ENCODE data around the gene LRRC26.
"Not testable (repeated sequence)": the region's sequence is repeated elsewhere in the genome, so short reads cannot be mapped to it uniquely, and the experiment has no call there.

Gene LRRC26

GRCh38 chr9:137130176-137130755, 39.6 kb downstream of the LRRC26 start:
- no peak for DNase-seq

- DNase-seq, result peak; percentile 94
These were observed 40.2 kb downstream of the LRRC26 start for GRCh38 chr9:137129456-137130175.

GRCh38 chr9:137128862-137129455, 40.9 kb downstream of the LRRC26 start:
- DNase-seq, result no peak

- peak; percentile 55 for DNase-seq
These were observed 41.5 kb downstream of the LRRC26 start for GRCh38 chr9:137128158-137128861.

GRCh38 chr9:137127301-137128157, 42.3 kb downstream of the LRRC26 start:
- DNase-seq, result peak; percentile 56

- DNase-seq, result no peak
These were observed 43.1 kb downstream of the LRRC26 start for GRCh38 chr9:137126786-137127185.

GRCh38 chr9:137123952-137124462, 45.8 kb downstream of the LRRC26 start:
- not testable (repeated sequence) for DNase-seq

GRCh38 chr9:137123468-137123837, 46.4 kb downstream of the LRRC26 start:
- DNase-seq, result no peak

GRCh38 chr9:137122796-137123467, 46.9 kb downstream of the LRRC26 start:
- not testable (repeated sequence) for DNase-seq

- not testable (repeated sequence) for DNase-seq
These were observed 47.7 kb downstream of the LRRC26 start for GRCh38 chr9:137121927-137122795.

Data from stimulated activated CD4-positive, alpha-beta T cell treated with anti-CD3 and anti-CD28 coated beads, Interleukin-15, amount 100 ng/mL, for 24 hours (primary cell).